ENCODE measurements around the gene COA1.
"Not testable (repeated sequence)": the region's sequence is repeated elsewhere in the genome, so short reads cannot be mapped to it uniquely, and the experiment has no call there.

COA1 gene

GRCh38 chr7:43758029-43758821, 28.9 kb upstream of the COA1 start, which contains the start of gene BLVRA:
Gene BLVRA (plus strand): TSS chr7:43758680. CDS start chr7:43771159, 12,479 bp downstream.
- peak; percentile 43 to 45 for DNase-seq (ENCODE audit: low read depth in 2 of 2)

GRCh38 chr7:43757073-43757720, 27.9 kb upstream of the COA1 start:
- no peak for DNase-seq (ENCODE audit: low read depth in 2 of 2)

- no peak for DNase-seq (ENCODE audit: low read depth in 2 of 2)
These were observed 27.2 kb upstream of the COA1 start for GRCh38 chr7:43756368-43757072.

GRCh38 chr7:43754596-43754995, 25.3 kb upstream of the COA1 start:
- no peak for DNase-seq (ENCODE audit: low read depth in 2 of 2)

GRCh38 chr7:43753843-43754242, 24.5 kb upstream of the COA1 start:
- no peak for DNase-seq (ENCODE audit: low read depth in 2 of 2)

GRCh38 chr7:43753271-43753810, 24.0 kb upstream of the COA1 start:
- DNase-seq (ENCODE audit: low read depth in 2 of 2), result no peak

- DNase-seq (ENCODE audit: low read depth in 2 of 2), result no peak
These were observed 23.1 kb upstream of the COA1 start for GRCh38 chr7:43752411-43752810.

- DNase-seq (ENCODE audit: low read depth in 2 of 2), result no peak
These were observed 20.9 kb upstream of the COA1 start for GRCh38 chr7:43750016-43750887.

GRCh38 chr7:43749383-43749940, 20.1 kb upstream of the COA1 start:
- DNase-seq (ENCODE audit: low read depth in 2 of 2), result no peak

GRCh38 chr7:43747328-43748105, 18.2 kb upstream of the COA1 start:
- DNase-seq (ENCODE audit: low read depth in 2 of 2), result no peak

GRCh38 chr7:43742692-43743091, 13.4 kb upstream of the COA1 start:
- DNase-seq (ENCODE audit: low read depth in 2 of 2), result no peak

- DNase-seq (ENCODE audit: low read depth in 2 of 2), result no peak
These were observed 8.3 kb upstream of the COA1 start for GRCh38 chr7:43737467-43738127.

- peak; percentile 22 to 46 for DNase-seq (ENCODE audit: low read depth in 2 of 2)
These were observed 6.7 kb upstream of the COA1 start for GRCh38 chr7:43735802-43736603.

GRCh38 chr7:43735403-43735801, 6.1 kb upstream of the COA1 start:
- DNase-seq (ENCODE audit: low read depth in 2 of 2), result no peak

GRCh38 chr7:43734575-43735332, 5.4 kb upstream of the COA1 start:
- not testable (repeated sequence) for DNase-seq (ENCODE audit: low read depth in 2 of 2)

- not testable (repeated sequence) for DNase-seq (ENCODE audit: low read depth in 2 of 2)
These were observed 2.2 kb upstream of the COA1 start for GRCh38 chr7:43731494-43731893.

- DNase-seq (ENCODE audit: low read depth in 2 of 2), result no peak
These were observed 563 bp upstream of the COA1 start for GRCh38 chr7:43729924-43730248.

GRCh38 chr7:43727494-43727893, 1.8 kb downstream of the COA1 start:
- no peak for DNase-seq (ENCODE audit: low read depth in 2 of 2)
